Breast epithelium (tissue), 3 donors: ENCODE measurements around the gene MARS1.

Experiments
- CTCF ChIP-seq, 3 donors: fragments of 450-650 bp; IDR thresholded peaks; one replicate each; pipeline ENCODE4 v1.5.1; 2016 to 2017; ENCODE audit warnings: antibody characterized with exemption in 3 of 3, mild to moderate bottlenecking in 3 of 3, moderate library complexity in 3 of 3
- POLR2A ChIP-seq: fragments of 450-650 bp; IDR thresholded peaks from one replicate; pipeline ENCODE4 v1.6.1; 2016; ENCODE audit warnings: antibody characterized with exemption, mild to moderate bottlenecking, moderate library complexity
- POLR2AphosphoS5 ChIP-seq, 3 donors: sonication (generic); formaldehyde crosslinking; IDR thresholded peaks; one replicate each; pipeline ENCODE4 v1.6.1; 2017; ENCODE audit warnings: antibody characterized with exemption in 3 of 3

GRCh38 chr12:57533108-57533507 is 45.2 kb downstream of the MARS1 start:
- TF ChIP-seq CTCF (IDR thresholded peaks at IDR 0.05), result no peak
- no peak for TF ChIP-seq POLR2AphosphoS5 (IDR thresholded peaks at IDR 0.05)
- TF ChIP-seq POLR2A, result no peak
